ENCODE measurements around the gene PSMD1. TPM values are rescaled to one million over a fixed set of nuclear protein-coding genes. Genes with fewer than 3 reads are reported as not detected.
"Not testable (repeated sequence)": the region's sequence is repeated elsewhere in the genome, so short reads cannot be mapped to it uniquely, and the experiment has no call there.

Gene PSMD1
- 100 to 1,000 TPM; 107 to 113 (median 109) TPM for polyA plus RNA-seq (ENCODE audit: insufficient read length in 3 of 3)

DNA sequence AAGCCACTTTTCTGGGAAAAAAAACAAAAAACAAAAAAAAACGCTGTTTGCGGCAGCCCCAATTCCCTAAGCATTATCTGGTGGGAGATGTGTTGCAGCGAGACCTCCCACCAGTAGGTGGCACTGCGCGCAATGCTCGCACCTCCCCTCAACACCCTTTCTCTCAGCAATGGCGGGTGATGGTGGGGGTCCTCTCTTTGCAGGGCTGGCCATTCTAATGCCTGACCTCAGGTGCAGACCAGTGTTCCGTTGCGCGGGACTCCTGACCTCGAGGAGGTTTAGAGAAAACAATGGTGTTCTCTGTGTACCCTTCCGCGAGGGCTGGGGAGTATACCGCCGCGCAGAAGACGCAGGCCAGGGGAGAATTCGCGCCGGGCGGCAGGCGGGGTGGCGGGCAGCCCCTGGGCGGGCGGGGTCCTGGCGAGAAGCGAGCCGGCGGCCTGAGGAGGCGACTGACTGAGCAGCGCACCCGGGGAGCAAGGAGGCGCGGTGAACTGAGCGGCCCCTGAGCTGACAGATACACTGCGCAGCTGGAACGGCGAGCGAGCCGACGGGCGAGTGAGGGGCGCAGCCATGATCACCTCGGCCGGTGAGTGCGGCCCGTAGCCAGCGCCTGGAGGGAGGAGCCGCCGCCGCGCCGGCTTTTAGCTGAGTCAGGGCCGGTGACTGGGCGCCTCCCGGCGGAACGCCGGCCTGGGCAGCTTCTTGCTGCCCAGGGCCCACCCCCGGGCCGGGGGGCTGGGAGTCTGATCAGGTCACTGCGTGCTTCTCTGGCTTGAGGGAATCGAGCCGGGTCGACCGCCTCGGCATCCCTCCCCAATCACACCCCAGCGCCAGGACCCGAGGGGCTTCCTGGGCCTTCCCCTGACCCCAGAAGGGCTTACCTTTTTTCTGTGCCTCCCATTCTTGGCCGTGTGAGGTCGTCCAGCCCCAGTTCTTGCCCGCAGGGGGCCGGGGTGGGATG lies at the start of gene PSMD1:
Gene PSMD1 (plus strand): TSS at position 415 of the 964 bp plus-strand sequence. CDS start 159 bp downstream, at position 574.
- peak; percentile 88 to 95 (median 89) for DNase-seq (ENCODE audit: low read depth in 3 of 3, low spot score in 2 of 3)

DNA sequence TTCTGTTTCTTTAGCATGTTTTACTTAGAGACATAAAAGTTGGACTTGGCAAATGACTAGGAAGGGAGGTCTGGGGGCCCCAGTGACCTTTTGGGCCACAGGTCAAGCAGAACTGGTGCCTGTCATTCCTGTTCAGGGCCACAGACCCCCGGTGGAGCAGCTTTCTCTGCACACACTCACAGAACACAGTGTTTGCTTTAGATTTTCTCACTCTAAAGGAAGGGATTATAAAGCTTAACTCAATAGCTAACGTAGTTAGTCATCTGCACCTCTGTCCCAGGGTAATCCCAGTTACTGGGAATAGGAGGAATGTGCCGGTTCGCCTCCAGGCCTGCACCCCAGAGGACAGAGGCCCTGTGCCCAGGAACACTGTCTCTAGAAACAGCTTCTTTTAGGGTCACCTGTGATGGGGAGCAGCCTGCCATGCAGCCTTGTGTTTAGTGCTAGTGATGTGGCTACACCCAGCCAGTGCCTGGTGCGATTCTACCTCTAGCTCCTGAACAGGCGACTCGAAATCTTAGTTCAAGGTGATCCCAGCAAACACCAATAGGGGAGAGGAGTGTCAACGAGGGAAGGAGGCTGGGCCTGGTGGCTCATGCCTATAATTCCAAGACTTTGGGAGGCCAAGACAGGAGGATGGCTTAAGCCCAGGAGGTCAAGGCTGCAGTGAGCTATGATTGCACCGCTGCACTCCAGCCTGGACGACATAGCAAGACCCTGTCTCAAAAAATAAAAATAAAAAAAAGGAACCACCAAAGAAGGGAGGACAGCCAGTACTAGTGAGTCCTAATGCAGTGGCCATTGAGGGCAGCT lies 49.2 kb upstream of the PSMD1 start:
- DNase-seq (ENCODE audit: low read depth in 3 of 3, low spot score in 2 of 3) = no peak

DNA sequence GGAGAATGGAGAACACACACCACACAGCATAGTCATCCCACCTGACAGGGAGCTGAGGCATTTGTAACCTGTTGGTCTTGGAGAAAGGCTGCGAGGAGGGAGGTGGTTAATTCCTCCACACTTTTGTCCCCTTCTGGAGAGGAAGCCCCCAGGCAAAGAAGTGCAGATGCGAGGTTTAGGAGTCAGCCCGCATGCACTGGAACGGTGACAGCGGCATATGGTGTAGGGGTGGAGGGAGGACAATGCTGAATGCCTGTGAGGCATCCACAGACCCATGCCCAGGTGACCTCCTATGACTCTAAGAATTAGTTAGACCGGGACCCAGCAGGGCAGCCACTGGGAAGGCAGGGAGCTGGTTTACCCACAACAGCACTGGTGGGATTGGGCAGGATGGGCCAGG lies 48.5 kb upstream of the PSMD1 start:
- DNase-seq (ENCODE audit: low read depth in 3 of 3, low spot score in 2 of 3) = no peak

DNA sequence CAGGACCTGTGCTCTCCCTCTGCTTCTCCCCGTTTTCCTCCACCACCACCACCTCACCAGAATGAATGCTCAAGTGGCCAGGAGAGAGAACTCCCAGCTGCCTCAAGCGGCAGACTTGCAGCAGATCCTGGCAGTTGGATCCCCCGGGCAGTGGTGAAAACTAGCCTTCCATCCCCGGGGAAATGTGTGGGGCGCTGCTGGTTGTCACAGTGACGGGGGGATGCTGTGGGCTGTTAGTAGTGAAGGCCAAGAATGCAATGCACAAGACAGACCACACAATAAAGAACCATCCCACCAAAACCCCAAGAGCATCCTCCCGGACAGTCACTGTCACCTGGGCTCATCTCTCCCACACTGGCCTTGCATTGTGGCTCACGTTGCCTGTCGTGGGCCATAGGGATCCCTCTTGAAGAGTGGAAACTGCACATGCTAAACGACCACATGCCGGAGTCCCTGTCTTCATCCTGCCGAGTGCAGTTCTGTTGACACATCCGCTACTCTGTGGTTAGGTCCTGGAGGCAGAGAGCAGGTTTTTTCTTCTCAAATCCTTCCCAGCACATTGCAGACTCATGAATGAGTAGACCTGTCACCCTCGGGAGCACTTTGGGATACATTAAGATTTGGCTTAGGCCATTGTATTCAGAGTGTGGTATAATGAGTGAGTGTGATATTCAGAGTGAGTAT lies 47.3 kb upstream of the PSMD1 start:
- no peak for DNase-seq (ENCODE audit: low read depth in 3 of 3, low spot score in 2 of 3)

DNA sequence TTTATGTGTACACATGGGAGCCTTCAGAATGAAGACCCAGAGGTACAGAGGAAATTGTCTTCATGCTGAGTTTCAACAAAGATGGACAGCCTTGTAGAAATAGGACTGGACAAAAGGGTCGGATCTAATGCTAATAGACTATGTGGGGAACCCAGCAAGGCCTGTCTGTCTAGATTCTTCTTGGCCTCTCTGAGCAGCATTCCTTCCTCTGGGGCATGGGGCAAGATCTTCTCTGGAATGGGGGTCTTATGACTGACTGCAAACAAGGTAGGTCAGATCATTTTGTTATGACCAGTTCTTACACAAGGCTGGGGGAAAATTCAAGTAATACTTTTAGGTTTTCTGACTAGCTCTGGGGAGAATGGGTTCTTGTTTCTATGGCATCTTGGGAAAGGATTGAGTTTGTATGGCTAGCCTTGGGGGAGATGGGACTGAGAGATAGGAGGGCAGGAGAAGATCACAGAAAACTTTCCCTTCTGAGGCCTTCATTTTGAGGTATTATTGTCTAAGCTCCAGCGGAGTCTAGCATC lies 46.4 kb upstream of the PSMD1 start:
- DNase-seq (ENCODE audit: low read depth in 3 of 3, low spot score in 2 of 3) = no peak

DNA sequence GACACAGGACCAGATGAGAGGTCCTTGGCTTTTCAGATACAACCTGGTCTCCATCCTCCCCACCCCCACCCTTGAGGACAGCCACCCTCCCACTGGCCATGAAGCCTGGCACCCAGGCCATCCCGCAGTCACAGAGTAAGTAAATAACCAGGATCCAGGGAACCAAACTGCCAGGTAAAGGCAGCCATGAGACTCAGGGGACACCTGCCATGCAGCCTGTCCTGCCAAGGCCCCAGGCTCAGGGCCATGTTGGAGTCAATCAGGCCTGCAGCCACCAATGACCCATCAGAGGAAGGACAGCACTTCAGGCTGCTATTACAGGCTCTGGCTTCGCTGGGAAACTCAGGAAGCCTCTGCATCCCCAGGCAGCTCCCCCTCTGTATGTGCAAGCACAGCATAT lies 45.1 kb upstream of the PSMD1 start:
- DNase-seq (ENCODE audit: low read depth in 3 of 3, low spot score in 2 of 3) = no peak

DNA sequence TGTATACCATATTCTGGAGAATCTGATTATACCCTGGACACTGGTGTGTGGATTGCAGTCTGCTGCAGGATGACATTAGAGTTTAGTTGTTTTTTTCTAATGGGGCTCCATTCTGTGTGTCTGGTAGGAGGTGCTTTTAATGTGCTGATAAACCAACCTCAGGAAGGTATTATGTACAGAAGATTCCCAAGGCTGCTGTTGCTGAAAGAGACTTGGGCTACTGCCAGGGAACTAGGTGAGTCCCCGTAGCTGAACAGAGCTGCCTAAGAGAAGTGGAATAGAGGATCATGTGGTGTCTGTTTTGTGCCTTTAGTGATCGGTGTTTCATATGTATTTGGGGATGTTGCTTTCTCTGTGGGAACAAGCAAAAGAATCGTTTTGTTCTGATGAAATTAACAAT lies 44.2 kb upstream of the PSMD1 start:
- no peak for DNase-seq (ENCODE audit: low read depth in 3 of 3, low spot score in 2 of 3)

DNA sequence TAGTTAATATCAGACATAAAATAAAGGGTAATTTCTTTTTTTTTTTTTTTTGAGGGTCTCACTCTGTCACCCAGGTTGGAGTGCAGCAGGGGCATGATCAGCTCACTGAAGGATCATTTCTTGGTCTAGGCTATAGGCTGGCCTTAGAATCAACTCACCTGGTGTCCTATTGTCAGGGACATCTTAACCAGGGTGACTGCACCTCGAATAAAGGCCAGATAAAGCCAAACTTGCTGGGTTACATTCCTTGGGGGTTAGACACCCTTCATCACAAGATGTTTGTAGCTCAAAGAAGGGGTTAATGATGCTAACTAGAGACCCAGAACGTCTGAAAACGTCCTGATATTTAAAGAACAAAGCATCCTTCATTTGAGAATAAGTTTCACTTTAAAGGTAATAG lies 42.8 kb upstream of the PSMD1 start:
- DNase-seq (ENCODE audit: low read depth in 3 of 3, low spot score in 2 of 3) = no peak

DNA sequence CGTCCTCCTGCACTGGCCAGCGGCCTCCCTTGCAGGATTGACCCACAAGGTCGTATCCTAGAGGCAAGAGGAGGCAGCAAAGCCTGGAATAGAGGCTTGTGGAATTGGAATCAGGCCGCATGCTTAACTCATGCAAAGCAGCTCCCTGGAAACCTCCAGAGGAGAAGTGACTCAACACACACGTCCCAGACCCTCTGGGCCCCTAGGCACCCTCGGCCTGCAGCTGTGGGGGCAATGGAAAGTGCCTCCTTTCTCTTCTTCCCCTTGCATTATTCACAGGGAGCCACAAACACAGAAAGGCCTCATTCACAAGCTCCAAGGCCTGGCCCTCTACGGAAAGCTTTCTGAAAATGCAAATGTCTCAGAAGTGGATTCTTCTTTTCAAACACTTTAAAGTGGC lies 41.2 kb upstream of the PSMD1 start:
- no peak for DNase-seq (ENCODE audit: low read depth in 3 of 3, low spot score in 2 of 3)

DNA sequence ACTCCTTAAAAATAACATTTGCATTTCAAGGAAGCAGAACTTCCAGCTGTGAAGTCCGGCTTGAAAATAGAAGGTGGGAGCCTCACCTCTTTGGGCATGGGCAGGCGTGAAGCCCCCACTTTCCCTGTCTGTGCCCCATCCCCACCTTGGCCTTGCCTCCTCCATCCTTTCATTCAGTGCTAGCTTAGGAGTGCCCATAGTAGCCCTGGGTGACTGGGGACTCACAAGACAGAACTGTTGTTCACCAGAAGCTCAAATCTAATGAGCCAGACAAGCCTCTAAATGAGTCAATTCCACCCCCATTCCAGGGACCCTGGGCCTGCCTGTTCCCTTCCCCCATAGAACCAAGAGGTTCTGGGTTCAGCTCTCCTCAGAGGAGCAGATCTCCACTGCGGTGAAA lies 40.7 kb upstream of the PSMD1 start:
- DNase-seq (ENCODE audit: low read depth in 3 of 3, low spot score in 2 of 3) = no peak

DNA sequence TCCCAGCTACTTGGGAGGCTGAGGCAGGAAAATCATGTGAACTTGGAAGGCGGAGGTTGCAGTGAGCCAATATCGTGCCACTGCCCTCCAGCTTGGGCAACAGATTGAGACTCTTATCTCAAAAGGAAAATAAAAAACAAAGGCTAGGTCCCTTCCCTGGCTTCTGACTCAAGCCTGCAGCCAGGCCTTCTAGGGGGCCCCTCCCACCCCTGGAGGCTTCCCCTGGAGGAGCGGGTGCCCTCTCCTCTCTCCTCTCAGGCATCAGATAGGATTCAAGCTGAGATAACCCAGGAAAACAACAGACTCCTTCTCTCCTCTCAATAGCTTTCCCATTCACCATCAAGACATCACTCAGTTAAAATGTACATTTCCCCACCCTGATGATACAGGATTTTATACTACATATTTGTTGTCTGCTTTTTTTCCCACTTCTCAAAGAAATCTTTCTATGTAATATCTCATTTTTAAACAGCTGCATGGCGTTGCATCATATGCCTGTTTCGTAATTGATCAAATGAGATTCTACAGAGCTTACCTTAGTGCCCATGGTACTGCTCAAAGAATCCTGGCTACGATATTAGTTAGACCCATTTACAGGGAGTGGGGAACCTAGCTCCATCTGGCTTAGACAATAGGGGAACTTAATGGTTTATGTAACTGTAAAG lies 40.0 kb upstream of the PSMD1 start:
- DNase-seq (ENCODE audit: low read depth in 3 of 3, low spot score in 2 of 3) = no peak

DNA sequence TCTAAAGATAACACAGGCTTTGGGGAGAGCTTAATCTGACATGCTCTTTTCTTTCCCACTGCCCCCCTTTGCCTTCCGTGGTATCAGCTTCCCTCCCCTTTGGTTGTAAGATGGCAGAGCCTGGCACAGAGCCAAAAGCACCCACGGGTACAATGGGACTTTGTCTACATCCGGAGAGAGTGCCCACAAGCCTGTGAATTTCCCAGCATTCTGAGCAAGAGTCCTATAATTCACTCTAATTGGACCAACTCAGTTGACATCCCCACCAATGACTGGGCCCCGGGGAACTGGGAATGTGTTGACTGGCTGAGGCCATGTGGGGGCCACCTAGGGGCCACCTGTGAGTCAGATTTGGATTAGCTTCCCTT lies 39.5 kb upstream of the PSMD1 start:
- DNase-seq (ENCODE audit: low read depth in 3 of 3, low spot score in 2 of 3) = no peak

DNA sequence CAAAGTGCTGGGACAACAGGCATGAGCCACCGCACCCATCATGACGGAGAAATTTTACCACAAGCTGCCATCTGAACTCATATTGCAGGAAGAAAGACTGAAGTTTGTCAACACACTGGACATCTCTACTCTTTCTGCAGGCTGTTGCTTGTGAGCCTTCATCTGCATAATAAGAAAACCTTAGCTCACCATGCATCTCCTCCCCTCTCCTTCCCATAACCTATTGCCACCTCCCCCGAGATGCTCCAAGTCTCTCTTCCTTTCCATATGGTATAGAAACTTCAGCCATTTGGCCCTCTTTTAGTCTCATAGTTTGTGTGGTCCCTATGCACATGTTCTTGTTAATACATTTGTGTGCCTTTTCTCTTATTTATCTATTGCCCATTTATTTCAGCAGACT lies 38.5 kb upstream of the PSMD1 start:
- no peak for DNase-seq (ENCODE audit: low read depth in 3 of 3, low spot score in 2 of 3)

DNA sequence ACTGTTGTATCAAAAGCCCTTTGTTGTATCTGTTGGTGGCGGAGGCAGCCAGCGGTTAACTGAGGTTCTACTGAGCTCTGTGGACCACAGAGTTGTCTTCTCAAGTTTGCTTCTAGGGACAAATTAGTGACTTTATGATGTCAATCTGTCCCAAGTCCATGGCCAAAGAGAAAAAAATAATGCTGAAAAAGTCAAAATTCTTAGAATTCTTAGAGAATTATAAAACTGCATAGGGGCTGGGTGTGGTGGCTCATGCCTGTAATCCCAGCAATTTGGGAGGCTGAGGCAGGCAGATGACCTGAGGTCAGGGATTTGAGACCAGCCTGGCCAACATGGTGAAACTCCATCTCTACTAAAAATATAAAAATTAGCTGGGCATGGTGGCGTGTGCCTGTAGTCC lies 31.6 kb upstream of the PSMD1 start:
- DNase-seq (ENCODE audit: low read depth in 3 of 3, low spot score in 2 of 3) = not testable (repeated sequence)

DNA sequence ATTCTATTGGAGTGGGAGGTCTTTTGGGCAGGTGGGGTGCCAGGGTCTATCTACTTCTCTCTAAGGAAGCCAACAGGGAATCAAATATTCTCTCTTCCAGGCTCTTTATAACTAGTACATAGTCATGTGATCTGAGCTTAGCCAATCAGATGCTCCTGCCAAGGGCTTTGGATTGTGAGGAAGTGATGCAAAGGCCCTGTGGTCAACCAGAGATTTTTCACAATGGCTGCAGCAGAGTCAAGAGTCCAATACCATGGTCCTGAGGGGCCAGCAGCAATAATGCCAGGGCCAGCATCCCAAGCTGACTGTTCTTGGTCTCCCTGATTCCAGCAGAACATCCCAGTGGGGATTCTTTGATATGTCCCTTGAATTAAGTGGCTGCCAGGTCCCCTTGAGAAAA lies 27.8 kb upstream of the PSMD1 start:
- no peak for DNase-seq (ENCODE audit: low read depth in 3 of 3, low spot score in 2 of 3)

DNA sequence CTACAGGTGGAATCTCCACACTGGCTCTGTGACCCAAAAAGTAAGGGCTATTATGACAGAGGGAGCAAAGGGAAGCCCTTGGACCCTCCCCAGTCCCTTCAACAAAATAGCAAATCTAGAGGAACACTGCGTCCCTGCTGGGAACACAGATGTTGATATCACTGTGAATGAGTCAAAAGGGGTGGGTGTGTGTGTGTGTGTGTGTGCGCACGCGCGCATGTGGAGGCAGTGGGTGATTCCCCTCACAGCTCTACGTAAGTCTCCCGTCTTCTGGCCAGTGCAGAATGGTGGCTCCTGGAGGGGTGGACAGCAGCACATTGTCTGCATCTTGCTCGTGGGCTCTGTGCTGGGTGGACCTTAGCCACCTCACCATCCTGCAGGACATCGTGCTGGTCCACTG lies 27.1 kb upstream of the PSMD1 start:
- no peak for DNase-seq (ENCODE audit: low read depth in 3 of 3, low spot score in 2 of 3)

DNA sequence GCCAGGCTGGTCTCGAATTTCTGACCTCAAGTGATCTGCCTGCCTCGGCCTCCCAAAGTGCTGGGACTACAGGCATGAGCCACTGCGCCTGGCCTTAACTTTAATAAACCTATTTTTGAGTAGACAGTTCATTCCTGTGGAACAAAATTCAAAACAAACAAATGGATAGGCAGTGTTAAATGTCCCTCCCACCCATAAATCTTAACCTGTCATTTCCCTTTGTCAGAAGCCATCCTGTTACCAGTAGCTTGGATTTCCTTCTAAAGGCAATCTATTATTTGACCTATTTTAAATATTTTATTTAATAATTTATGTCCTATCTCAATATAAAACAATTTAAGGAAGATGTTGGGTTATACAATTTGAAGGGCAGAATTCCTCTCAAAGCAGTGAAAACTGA lies 25.9 kb upstream of the PSMD1 start:
- no peak for DNase-seq (ENCODE audit: low read depth in 3 of 3, low spot score in 2 of 3)

DNA sequence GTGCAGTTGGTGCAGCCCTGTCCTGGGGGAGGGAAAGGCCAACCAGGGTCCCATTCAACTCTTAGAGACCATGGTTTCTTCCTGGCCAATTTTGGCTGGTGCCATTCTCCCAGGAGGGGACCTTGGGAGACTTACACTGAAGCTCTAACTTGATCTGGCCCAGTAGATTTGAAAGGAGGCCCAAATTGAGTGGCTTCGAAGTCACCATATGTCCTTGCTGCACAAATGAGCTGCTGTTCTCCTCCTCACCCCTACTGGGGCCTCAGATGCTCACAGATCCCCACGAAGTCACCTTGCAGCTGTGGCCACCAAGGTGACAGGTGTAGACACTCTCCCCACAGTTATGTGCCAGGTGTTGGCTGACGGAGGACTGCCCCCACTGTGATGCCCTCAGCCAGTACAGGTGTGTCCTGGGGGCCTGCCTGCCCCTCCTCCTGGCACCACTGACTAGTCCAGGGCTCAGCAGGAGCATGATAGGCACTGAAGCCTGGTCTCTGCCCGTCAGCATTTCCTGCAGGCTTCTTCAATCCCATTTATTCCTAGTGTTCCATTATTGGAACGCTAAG lies 24.0 kb upstream of the PSMD1 start:
- DNase-seq (ENCODE audit: low read depth in 3 of 3, low spot score in 2 of 3) = no peak

DNA sequence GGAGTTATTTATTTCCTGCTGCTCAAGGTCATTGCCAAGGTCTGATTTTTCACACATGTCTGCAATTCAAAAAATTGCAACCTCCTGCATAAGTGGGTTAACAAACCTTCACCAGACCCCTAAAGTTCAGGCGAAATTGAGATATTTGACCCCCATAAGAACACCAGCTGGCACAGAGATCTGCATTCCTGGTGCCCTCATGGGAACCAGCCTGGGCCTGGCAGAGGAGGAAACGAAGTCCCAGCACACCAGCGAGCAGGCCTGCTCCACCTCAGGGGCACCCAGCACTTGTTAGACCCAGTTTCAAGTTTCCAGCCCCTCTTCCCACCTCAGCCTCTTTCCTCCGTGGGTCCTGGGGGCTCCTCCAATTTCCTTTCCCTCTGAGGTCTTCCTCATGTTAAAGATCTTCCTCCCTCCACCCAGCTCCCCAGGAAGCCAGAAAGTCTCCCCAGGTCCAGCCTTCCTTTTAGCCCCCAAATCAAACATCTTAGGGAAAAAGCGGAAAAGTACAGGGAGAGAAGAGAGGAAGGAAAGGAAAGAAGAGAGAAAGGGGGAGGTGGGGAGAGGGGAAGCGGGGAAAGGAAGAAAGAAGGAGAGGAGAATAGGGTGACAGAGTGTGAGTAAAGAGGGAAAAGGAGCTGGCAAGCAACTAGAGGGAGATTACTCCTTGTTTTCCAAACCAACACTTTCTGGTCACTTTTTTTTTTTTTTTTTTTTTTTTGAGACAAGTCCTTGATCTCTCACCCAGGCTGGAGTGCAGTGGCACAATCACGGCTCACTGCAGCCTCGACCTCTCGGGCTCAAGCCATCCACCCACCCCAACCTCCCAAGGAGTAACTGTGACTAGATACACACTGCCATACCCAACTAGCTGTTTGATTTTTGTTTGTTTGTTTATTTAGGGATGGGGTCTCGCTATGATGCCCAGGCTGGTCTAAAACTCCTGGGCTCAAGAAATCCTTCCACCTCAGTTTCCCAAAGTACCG lies 23.2 kb upstream of the PSMD1 start:
- DNase-seq (ENCODE audit: low read depth in 3 of 3, low spot score in 2 of 3) = no peak

Data from right renal cortex interstitium (tissue), 3 donors.